Endothelial cell of umbilical vein (primary cell): ENCODE measurements around the gene LST1. TPM values are rescaled to one million over a fixed set of nuclear protein-coding genes. Genes with fewer than 3 reads are reported as not detected.

Experiments used
- BruUV-seq: library from RNA; stranded (reverse); fragments of 400-500 nt; replicated peaks from 2 replicates; lab custom pipeline; 2021; lab: Mats Ljungman, UMichigan
- CTCF ChIA-PET: fragments of 300-600, 350-600 bp; sonication (Branson Sonifier 250); formaldehyde crosslinking; loops from one replicate; lab custom pipeline; 2021; ENCODE audit warnings: antibody characterized with exemption, inconsistent platforms; lab: Charles Lee
- POLR2A ChIA-PET: fragments of 300-600, 350-600 bp; sonication (Branson Sonifier 250); formaldehyde crosslinking; loops from one replicate; lab custom pipeline; 2021; ENCODE audit warnings: antibody characterized with exemption, inconsistent platforms; lab: Charles Lee
- DNase-seq: peaks from one replicate; pipeline ENCODE4 v3.0.0-alpha.2; 2011; ENCODE audit warnings: low read depth, low spot score
- FAIRE-seq: peaks from 2 replicates; lab custom pipeline; 2011; peaks lifted over from hg19 to GRCh38; lab: Jason Lieb, UNC
- H2AFZ ChIP-seq: 2 replicates; pipeline ENCODE4 v1.6.0; 2012; ENCODE audit warnings: low read depth, low read length, control low read depth, inconsistent platforms
- H3K27ac ChIP-seq: 2 replicates; pipeline ENCODE4 v1.5.1; 2011; ENCODE audit warnings: low read depth, mild to moderate bottlenecking, control low read depth, low read length, moderate library complexity; ENCODE audit not compliant: insufficient read depth
- H3K27me3 ChIP-seq, 2 experiments: 2 replicates each; pipeline versions ENCODE4 v1.6.0 to v1.6.1; 2011; ENCODE audit warnings: low read length in 2 of 2, mixed read lengths in 1 of 2; ENCODE audit not compliant: control insufficient read depth in 2 of 2, insufficient read depth in 2 of 2
- H3K36me3 ChIP-seq, 2 experiments: 2 replicates in 1 of 2; 3 replicates in 1 of 2; pipeline ENCODE4 v1.5.1; 2011; ENCODE audit warnings: low read length in 2 of 2, mild to moderate bottlenecking in 1 of 2, moderate library complexity in 1 of 2; ENCODE audit not compliant: control insufficient read depth in 2 of 2, insufficient read depth in 2 of 2; ENCODE audit errors: extremely low read depth in 1 of 2
- H3K4me1 ChIP-seq: 3 replicates; pipeline ENCODE4 v1.5.1; 2011; ENCODE audit warnings: mild to moderate bottlenecking, low read length; ENCODE audit not compliant: control insufficient read depth, insufficient read depth; ENCODE audit errors: extremely low read depth
- H3K4me2 ChIP-seq: 2 replicates; pipeline ENCODE4 v1.6.1; 2011; ENCODE audit warnings: low read length, control low read depth, mixed read lengths; ENCODE audit not compliant: insufficient read depth
- H3K4me3 ChIP-seq, 3 experiments: fragments of 200-600 bp in 1 of 3; sonication (generic), shearing (Covaris generic) in 1 of 3; replicated peaks in 1 of 3; 2 replicates each; pipeline ENCODE4 v1.5.1; 2011 to 2016; ENCODE audit warnings: control low read depth in 3 of 3, low read length in 3 of 3, mild to moderate bottlenecking in 2 of 3, inconsistent platforms in 1 of 3, low read depth in 1 of 3, moderate library complexity in 1 of 3; ENCODE audit not compliant: insufficient read depth in 1 of 3
- H3K79me2 ChIP-seq: 2 replicates; pipeline ENCODE4 v1.6.0; 2012; ENCODE audit warnings: low read length, inconsistent platforms; ENCODE audit not compliant: control insufficient read depth, insufficient read depth
- H3K9ac ChIP-seq: replicated peaks from 2 replicates; pipeline ENCODE3; 2011; ENCODE audit warnings: low read length, control low read depth; ENCODE audit not compliant: insufficient read depth; ENCODE audit errors: extremely low read depth
- H3K9me1 ChIP-seq: replicated peaks from 3 replicates; pipeline ENCODE4 v1.6.0; 2011; ENCODE audit warnings: mild to moderate bottlenecking, low read length; ENCODE audit not compliant: control insufficient read depth, insufficient read depth; ENCODE audit errors: extremely low read depth
- H3K9me3 ChIP-seq: replicated peaks from 2 replicates; pipeline ENCODE4 v1.5.1; 2012; ENCODE audit warnings: low read length, inconsistent platforms; ENCODE audit not compliant: control insufficient read depth, insufficient read depth
- H4K20me1 ChIP-seq: replicated peaks from 2 replicates; pipeline ENCODE3; 2011; ENCODE audit warnings: mild to moderate bottlenecking, low read length; ENCODE audit not compliant: control insufficient read depth, insufficient read depth; ENCODE audit errors: extremely low read depth
- CTCF ChIP-seq, 2 donors: IDR thresholded peaks; 1 replicate in 1 of 2; 2 replicates in 1 of 2; pipeline ENCODE4 v1.5.1; 2011; ENCODE audit warnings: low read length in 2 of 2, mild to moderate bottlenecking in 2 of 2, moderate library complexity in 2 of 2, control low read depth in 1 of 2, inconsistent platforms in 1 of 2, low read depth in 1 of 2; ENCODE audit not compliant: insufficient read depth in 1 of 2; ENCODE audit errors: extremely low read depth in 1 of 2
- EZH2 ChIP-seq: IDR thresholded peaks from 2 replicates; pipeline ENCODE4 v1.6.1; 2012; ENCODE audit warnings: borderline replicate concordance, low read depth, mild to moderate bottlenecking, moderate library complexity, low read length, inconsistent platforms; ENCODE audit not compliant: severe bottlenecking
- FOS ChIP-seq: IDR thresholded peaks from 2 replicates; pipeline ENCODE4 v1.6.1; 2011; ENCODE audit warnings: mild to moderate bottlenecking, low read length, moderate library complexity, borderline replicate concordance; ENCODE audit not compliant: insufficient read depth
- GATA2 ChIP-seq: IDR thresholded peaks from 2 replicates; pipeline ENCODE4 v1.7.0; 2011; ENCODE audit warnings: low read depth, mild to moderate bottlenecking, moderate library complexity, mixed read lengths, low read length; ENCODE audit not compliant: insufficient read length, insufficient read depth
- JUN ChIP-seq: IDR thresholded peaks from 2 replicates; pipeline ENCODE4 v1.6.1; 2011; ENCODE audit warnings: borderline replicate concordance, low read depth; ENCODE audit not compliant: insufficient read length, insufficient read depth
- MYC ChIP-seq: IDR thresholded peaks from one replicate; pipeline ENCODE4 v1.6.1; 2011; ENCODE audit warnings: mild to moderate bottlenecking, low read depth, low read length
- POLR2A ChIP-seq: IDR thresholded peaks from 2 replicates; pipeline ENCODE4 v1.6.1; 2012; ENCODE audit warnings: low read depth, mild to moderate bottlenecking, control low read depth, low read length
- POLR2AphosphoS5 ChIP-seq: IDR thresholded peaks from 2 replicates; pipeline ENCODE4 v1.6.1; 2012; ENCODE audit warnings: low read depth, mild to moderate bottlenecking, control low read depth, low read length, moderate library complexity; ENCODE audit not compliant: insufficient read depth
- dilution Hi-C: fragments of 300-500 bp; cut with MboI; formaldehyde crosslinking; loops from one replicate; pipeline ENCODE4 v1.15.0; 2019; ENCODE audit warnings: low sequenced_read_pairs; ENCODE audit not compliant: extremely low pct_ligation_motif_present
- intact Hi-C: fragments of 100-400 bp; cut with micrococcal nuclease; formaldehyde crosslinking; loops from one replicate; pipeline ENCODE4 v1.10.0; 2022
- polyA plus RNA-seq, 4 experiments: library from polyadenylated mRNA; depleted of rRNA in 3 of 4; stranded (reverse) in 3 of 4; unstranded in 1 of 4; fragments of >200 nt; gene quantifications; 2 replicates each; pipeline versions ENCODE4 v1.2.1 to v1.2.3, GENCODE V29; 2011 to 2012; ENCODE audit warnings: missing spikeins in 1 of 4
- total RNA-seq: library from RNA; stranded (reverse); gene quantifications from 2 replicates; pipeline ENCODE4 v1.2.3, GENCODE V29; 2021
- TF ChIP-seq, protein P1 (sequence below): IDR thresholded peaks from 2 replicates; pipeline ENCODE4 v1.6.1; 2011; ENCODE audit not compliant: insufficient read depth, insufficient read length

The LST1 gene
- total and polyA plus RNA-seq, 2 donors (not counting 3 experiments of a cell fraction or from before 2014, with no cell fraction given) = 1.00 to 1.8 TPM

DNA sequence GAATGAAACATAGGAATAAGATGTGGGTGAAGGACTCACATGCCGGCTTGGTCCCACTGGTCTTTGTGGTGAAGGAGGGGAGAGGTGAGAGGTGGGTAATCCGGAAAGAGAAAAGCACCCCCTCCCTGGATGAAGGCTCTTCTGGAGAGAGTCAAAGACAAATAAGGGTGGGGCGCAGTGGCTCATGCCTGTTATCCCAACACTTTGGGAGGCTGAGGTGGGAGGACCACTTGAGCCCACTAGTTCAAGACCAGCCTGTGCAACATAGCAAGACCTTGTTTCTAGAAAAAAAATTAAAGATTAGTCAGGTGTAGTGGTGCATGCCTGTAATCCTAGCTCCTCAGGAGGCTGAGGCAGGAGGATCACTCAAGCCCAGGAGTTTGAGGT, 7.0 kb upstream of the LST1 start:
- intact Hi-C loops (no loop called here), dilution Hi-C loops (no loop called here)
- Histone ChIP-seq H3K36me3 (no peaks in the 10 kb centered on the region), H3K4me1 (peaks cover 16% of the 10 kb centered on the region), H2AFZ (no peak overlapping the region), H3K79me2 (peaks cover 10% of the 10 kb centered on the region), H3K27ac (no peak overlapping the region), H3K4me2 (no peak overlapping the region), H3K9me3 (no peaks in the 10 kb centered on the region), H3K27me3 (no peaks in the 10 kb centered on the region), H4K20me1 (no peaks in the 10 kb centered on the region), H3K9ac (no peak overlapping the region), H3K9me1 (no peaks in the 10 kb centered on the region), H3K4me3 (no peak overlapping the region)
- FAIRE-seq (no peak), DNase-seq (no peak)
- ChIA-PET CTCF (interaction anchor here (17.0 to 32.6 kb wide), 2 partner anchors 16 to 23 kb away, joined by 286 to 1517 read pairs; partner anchors contain the start of genes ATP6V1G2, DDX39B, NCR3 and NFKBIL1), POLR2A (no interaction called here)
- no TSS peak for BruUV-seq
- TF ChIP-seq, protein P1, sequence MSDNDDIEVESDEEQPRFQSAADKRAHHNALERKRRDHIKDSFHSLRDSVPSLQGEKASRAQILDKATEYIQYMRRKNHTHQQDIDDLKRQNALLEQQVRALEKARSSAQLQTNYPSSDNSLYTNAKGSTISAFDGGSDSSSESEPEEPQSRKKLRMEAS = no peak
- no peak for TF ChIP-seq JUN

- DNase-seq (no peak), FAIRE-seq (no peak)
- intact Hi-C loops = loop anchor here (1.0 kb wide), 1 partner anchor 8 kb away; no protein-coding TSS in a partner anchor
- Histone ChIP-seq H3K4me2 (peak overlapping the region; percentile 25), H4K20me1 (no peaks in the 10 kb centered on the region), H3K36me3 (no peaks in the 10 kb centered on the region), H3K9me1 (no peaks in the 10 kb centered on the region), H3K9me3 (no peaks in the 10 kb centered on the region), H3K79me2 (peaks cover 10% of the 10 kb centered on the region), H3K27me3 (no peaks in the 10 kb centered on the region), H3K27ac (no peak overlapping the region), H3K9ac (no peak overlapping the region), H2AFZ (no peak overlapping the region), H3K4me3 (no peak overlapping the region), H3K4me1 (peaks cover 16% of the 10 kb centered on the region)
- BruUV-seq = no TSS peak
- POLR2A ChIA-PET = interaction anchor here (1.4 to 1.6 kb wide), 2 partner anchors 20 to 41 kb away, joined by 3 to 5 read pairs; partner anchors contain the start of gene PRRC2A
- dilution Hi-C loops = no loop called here
- TF ChIP-seq CTCF (IDR thresholded peaks at IDR 0.05; ENCODE audit: extremely low read depth in 1 of 2, insufficient read depth in 1 of 2, low read depth in 1 of 2, low read length in 2 of 2) (no peak), JUN (no peak), EZH2 (no peak), POLR2A (no peak), MYC (no peak), FOS (no peak), POLR2AphosphoS5 (no peak), GATA2 (no peak)
- TF ChIP-seq, protein P1 = no peak
- CTCF ChIA-PET = interaction anchor here (0.9 to 32.6 kb wide), 5 partner anchors 10 to 48 kb away, joined by 3 to 1517 read pairs (median 12); partner anchors contain the start of genes ATP6V1G2, DDX39B, NCR3 and NFKBIL1
Observed at GRCh38 chr6:31579546-31580437, 6.3 kb upstream of the LST1 start.
